GM19467 (cell line): ENCODE data around the gene CACNA2D3.
"Not testable (repeated sequence)": the region's sequence is repeated elsewhere in the genome, so short reads cannot be mapped to it uniquely, and the experiment has no call there.

ENCODE experiments used
- ATAC-seq: cut with Tn5 transposase; IDR thresholded peaks from one replicate; pipeline ENCODE4 v1.9.1; 2021; ENCODE audit warnings: mild to moderate bottlenecking, moderate library complexity; ENCODE audit not compliant: unreplicated experiment

CACNA2D3 gene

GRCh38 chr3:54433846-54434245, 311.5 kb downstream of the CACNA2D3 start:
- ATAC-seq, result no peak

- ATAC-seq, result no peak
Observed at GRCh38 chr3:54434756-54435155, 312.4 kb downstream of the CACNA2D3 start.

GRCh38 chr3:54437271-54437670, 314.9 kb downstream of the CACNA2D3 start:
- ATAC-seq, result no peak

GRCh38 chr3:54443561-54444161, 321.3 kb downstream of the CACNA2D3 start:
- ATAC-seq, result no peak

GRCh38 chr3:54445630-54446029, 323.3 kb downstream of the CACNA2D3 start:
- ATAC-seq, result no peak

GRCh38 chr3:54447427-54447826, 325.1 kb downstream of the CACNA2D3 start:
- ATAC-seq, result no peak

GRCh38 chr3:54454806-54455205, 332.5 kb downstream of the CACNA2D3 start:
- ATAC-seq, result no peak

- no peak for ATAC-seq
Observed at GRCh38 chr3:54458357-54458756, 336.0 kb downstream of the CACNA2D3 start.

- ATAC-seq, result not testable (repeated sequence)
Observed at GRCh38 chr3:54464554-54464953, 342.2 kb downstream of the CACNA2D3 start.

GRCh38 chr3:54476891-54477290, 354.5 kb downstream of the CACNA2D3 start:
- ATAC-seq, result no peak

- no peak for ATAC-seq
Observed at GRCh38 chr3:54481606-54482365, 359.4 kb downstream of the CACNA2D3 start.

- no peak for ATAC-seq
Observed at GRCh38 chr3:54484334-54484733, 362.0 kb downstream of the CACNA2D3 start.

- ATAC-seq, result no peak
Observed at GRCh38 chr3:54486317-54486716, 364.0 kb downstream of the CACNA2D3 start.

- ATAC-seq, result no peak
Observed at GRCh38 chr3:54488297-54488696, 365.9 kb downstream of the CACNA2D3 start.

- ATAC-seq, result no peak
Observed at GRCh38 chr3:54494209-54494608, 371.9 kb downstream of the CACNA2D3 start.

GRCh38 chr3:54506603-54507002, 384.3 kb downstream of the CACNA2D3 start:
- no peak for ATAC-seq

- ATAC-seq, result no peak
Observed at GRCh38 chr3:54507876-54508460, 385.6 kb downstream of the CACNA2D3 start.

GRCh38 chr3:54510506-54510905, 388.2 kb downstream of the CACNA2D3 start:
- ATAC-seq, result no peak

- no peak for ATAC-seq
Observed at GRCh38 chr3:54511766-54512365, 389.5 kb downstream of the CACNA2D3 start.

- ATAC-seq, result no peak
Observed at GRCh38 chr3:54514006-54514405, 391.7 kb downstream of the CACNA2D3 start.

GRCh38 chr3:54514416-54514815, 392.1 kb downstream of the CACNA2D3 start:
- ATAC-seq, result no peak
